GM19328 (cell line): ENCODE results near the gene TRIM4.

Experiments used
- ATAC-seq: cut with Tn5 transposase; IDR thresholded peaks from one replicate; pipeline ENCODE4 v1.9.1; 2021; ENCODE audit warnings: mild to moderate bottlenecking, moderate library complexity; ENCODE audit not compliant: unreplicated experiment

The TRIM4 gene

GRCh38 chr7:99848420-99849216 is 70.7 kb downstream of the TRIM4 start:
- no peak for ATAC-seq

- no peak for ATAC-seq
Observed at GRCh38 chr7:99844328-99844727, 75.0 kb downstream of the TRIM4 start.

- no peak for ATAC-seq
Observed at GRCh38 chr7:99843808-99844207, 75.5 kb downstream of the TRIM4 start.

- no peak for ATAC-seq
Observed at GRCh38 chr7:99842926-99843325, 76.4 kb downstream of the TRIM4 start.
